Mucosa of rectum (tissue), 2 donors: Measurements from ENCODE around the gene CAMTA1.

ENCODE experiments used
- H3K27ac ChIP-seq, 2 donors: one replicate each; pipeline ENCODE4 v1.7.0; 2013; ENCODE audit warnings: inconsistent platforms in 2 of 2, low read depth in 2 of 2, low read length in 2 of 2
- H3K27me3 ChIP-seq, 2 donors: one replicate each; pipeline ENCODE4 v1.7.0; 2013; ENCODE audit warnings: low read length in 2 of 2; ENCODE audit not compliant: control insufficient read depth in 2 of 2, insufficient read depth in 2 of 2
- H3K36me3 ChIP-seq, 2 donors: one replicate each; pipeline ENCODE4 v1.7.0; 2013; ENCODE audit warnings: low read length in 2 of 2; ENCODE audit not compliant: control insufficient read depth in 2 of 2, insufficient read depth in 2 of 2
- H3K4me1 ChIP-seq, 2 donors: one replicate each; pipeline ENCODE4 v1.7.0; 2013; ENCODE audit warnings: low read length in 2 of 2, mild to moderate bottlenecking in 1 of 2; ENCODE audit not compliant: control insufficient read depth in 2 of 2, insufficient read depth in 2 of 2
- H3K4me3 ChIP-seq, 2 donors: one replicate each; pipeline ENCODE4 v1.7.0; 2013; ENCODE audit warnings: low read length in 2 of 2
- H3K9ac ChIP-seq, 2 donors: one replicate each; pipeline ENCODE4 v1.7.0; 2013; ENCODE audit warnings: low read length in 2 of 2, low read depth in 1 of 2, mild to moderate bottlenecking in 1 of 2
- H3K9me3 ChIP-seq, 2 donors: one replicate each; pipeline ENCODE4 v1.7.0; 2013; ENCODE audit warnings: low read length in 2 of 2; ENCODE audit not compliant: control insufficient read depth in 2 of 2
- donor health status: healthy.
- donor health status: Normal muscosa, but diverticular disease.

CAMTA1 gene

DNA sequence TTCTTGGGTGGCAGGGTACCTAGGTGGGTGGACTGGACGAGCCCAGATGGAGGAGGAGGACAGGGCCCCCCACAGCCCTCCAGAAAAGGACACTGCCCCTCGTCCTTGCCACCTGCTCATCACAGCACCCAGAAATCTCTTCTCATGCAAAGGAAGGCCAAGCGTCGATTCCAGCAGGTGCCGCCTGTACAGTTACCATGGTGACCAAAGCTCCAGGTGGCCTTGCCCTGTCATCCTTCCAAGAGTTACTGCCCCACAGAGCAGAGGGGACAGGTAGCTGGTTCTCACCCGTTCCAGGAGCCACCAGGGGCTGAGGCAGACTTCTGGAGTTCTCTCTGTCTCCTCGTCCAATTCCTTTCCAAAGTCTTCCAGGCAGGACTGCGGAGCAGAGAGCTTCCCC is 865.9 kb downstream of the CAMTA1 start:
- no peaks in the 10 kb centered on the region for H3K9me3 ChIP-seq
- no peaks in the 10 kb centered on the region for H3K36me3 ChIP-seq
- H3K27ac ChIP-seq, result no peak overlapping the region
- no peaks in the 10 kb centered on the region for H3K27me3 ChIP-seq
- no peaks in the 10 kb centered on the region for H3K4me1 ChIP-seq
- no peak overlapping the region for H3K4me3 ChIP-seq
- no peak overlapping the region for H3K9ac ChIP-seq

DNA sequence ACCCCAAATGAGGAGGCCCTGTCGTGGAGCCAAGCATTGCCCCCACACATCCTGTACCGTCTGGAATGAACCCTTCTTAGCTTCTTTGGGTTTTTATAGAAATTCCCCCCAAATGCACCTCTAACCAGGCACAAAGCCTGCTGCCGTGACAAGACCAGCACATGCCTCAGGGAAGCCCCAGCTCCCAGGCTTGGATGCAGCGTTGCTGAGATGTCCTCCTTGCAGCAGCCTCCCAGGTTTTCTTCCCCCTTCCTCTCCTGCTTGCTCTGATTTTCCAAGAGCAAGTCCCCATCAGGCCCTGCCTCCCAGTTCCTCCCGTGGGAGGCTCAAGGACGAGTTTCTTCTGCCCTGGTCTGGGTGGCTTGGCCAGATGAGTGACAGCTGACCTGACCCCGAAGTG is 866.8 kb downstream of the CAMTA1 start:
- Histone ChIP-seq H3K9me3 (no peaks in the 10 kb centered on the region), H3K4me3 (no peak overlapping the region), H3K36me3 (no peaks in the 10 kb centered on the region), H3K27me3 (no peaks in the 10 kb centered on the region), H3K27ac (no peak overlapping the region), H3K9ac (no peak overlapping the region), H3K4me1 (no peaks in the 10 kb centered on the region)

DNA sequence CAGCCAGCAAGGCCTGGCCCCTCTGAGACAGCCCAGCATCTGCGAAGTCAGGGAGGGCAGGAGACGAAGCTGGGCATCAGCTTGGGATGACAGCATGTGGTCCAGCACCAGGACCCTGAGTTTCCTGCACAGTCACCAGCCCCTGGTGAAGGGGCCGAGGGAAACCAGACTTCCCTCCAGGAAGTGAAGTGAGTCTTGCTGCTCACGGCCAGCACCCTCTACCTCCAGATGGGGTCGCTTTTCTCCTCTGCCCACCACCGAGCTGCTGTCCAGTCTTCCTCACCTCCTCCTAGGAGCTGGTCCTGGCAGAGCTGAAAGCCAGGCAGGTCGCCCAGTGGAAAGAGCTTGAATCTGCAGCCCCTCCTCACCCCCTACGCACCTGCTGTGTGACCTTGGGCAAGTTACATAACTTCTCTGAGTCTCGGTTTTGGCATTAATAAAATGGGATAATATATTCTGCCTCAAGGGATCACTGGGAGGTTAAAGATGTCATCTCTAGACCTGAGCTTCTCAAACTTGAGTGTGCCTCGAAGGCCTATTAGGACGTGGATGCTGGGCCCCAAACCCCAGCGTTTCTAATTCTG is 867.4 kb downstream of the CAMTA1 start:
- no peak overlapping the region for H3K27ac ChIP-seq
- no peaks in the 10 kb centered on the region for H3K27me3 ChIP-seq
- H3K4me1 ChIP-seq, result no peaks in the 10 kb centered on the region
- no peak overlapping the region for H3K4me3 ChIP-seq
- no peaks in the 10 kb centered on the region for H3K36me3 ChIP-seq
- no peaks in the 10 kb centered on the region for H3K9me3 ChIP-seq
- no peak overlapping the region for H3K9ac ChIP-seq

DNA sequence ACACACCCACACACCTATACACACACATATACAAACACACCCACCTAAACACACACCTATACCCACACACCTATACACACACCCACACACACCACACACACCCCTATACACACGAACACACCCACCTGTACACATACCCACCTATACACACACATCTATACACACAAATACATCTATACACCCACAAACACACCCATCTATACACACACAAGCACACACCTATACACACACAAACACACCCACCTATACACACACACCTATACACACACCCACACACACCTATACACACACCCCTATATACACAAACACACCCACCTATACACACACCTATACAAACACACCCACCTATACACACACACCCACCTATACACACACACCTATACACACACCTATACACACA is 869.5 kb downstream of the CAMTA1 start:
- no peak overlapping the region for H3K4me3 ChIP-seq
- H3K36me3 ChIP-seq, result no peaks in the 10 kb centered on the region
- no peaks in the 10 kb centered on the region for H3K27me3 ChIP-seq
- H3K4me1 ChIP-seq, result no peaks in the 10 kb centered on the region
- no peak overlapping the region for H3K27ac ChIP-seq
- no peaks in the 10 kb centered on the region for H3K9me3 ChIP-seq
- no peak overlapping the region for H3K9ac ChIP-seq

DNA sequence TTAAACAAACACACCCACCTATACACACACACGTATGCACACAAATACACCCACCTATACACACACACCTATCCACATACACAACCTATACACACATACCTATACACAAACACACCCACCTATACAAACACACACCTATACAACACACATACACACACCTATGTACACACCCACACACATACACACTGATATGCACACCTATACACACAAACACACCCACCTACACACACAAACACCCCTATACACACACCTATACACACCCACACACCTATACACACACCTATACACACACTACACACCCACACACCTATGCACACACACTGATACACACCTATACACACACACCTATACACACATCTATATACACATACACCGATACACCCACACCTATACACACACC is 870.1 kb downstream of the CAMTA1 start:
- H3K4me3 ChIP-seq, result no peak overlapping the region
- H3K9ac ChIP-seq, result no peak overlapping the region
- H3K9me3 ChIP-seq, result no peaks in the 10 kb centered on the region
- no peaks in the 10 kb centered on the region for H3K4me1 ChIP-seq
- H3K27ac ChIP-seq, result no peak overlapping the region
- no peaks in the 10 kb centered on the region for H3K27me3 ChIP-seq
- H3K36me3 ChIP-seq, result no peaks in the 10 kb centered on the region

DNA sequence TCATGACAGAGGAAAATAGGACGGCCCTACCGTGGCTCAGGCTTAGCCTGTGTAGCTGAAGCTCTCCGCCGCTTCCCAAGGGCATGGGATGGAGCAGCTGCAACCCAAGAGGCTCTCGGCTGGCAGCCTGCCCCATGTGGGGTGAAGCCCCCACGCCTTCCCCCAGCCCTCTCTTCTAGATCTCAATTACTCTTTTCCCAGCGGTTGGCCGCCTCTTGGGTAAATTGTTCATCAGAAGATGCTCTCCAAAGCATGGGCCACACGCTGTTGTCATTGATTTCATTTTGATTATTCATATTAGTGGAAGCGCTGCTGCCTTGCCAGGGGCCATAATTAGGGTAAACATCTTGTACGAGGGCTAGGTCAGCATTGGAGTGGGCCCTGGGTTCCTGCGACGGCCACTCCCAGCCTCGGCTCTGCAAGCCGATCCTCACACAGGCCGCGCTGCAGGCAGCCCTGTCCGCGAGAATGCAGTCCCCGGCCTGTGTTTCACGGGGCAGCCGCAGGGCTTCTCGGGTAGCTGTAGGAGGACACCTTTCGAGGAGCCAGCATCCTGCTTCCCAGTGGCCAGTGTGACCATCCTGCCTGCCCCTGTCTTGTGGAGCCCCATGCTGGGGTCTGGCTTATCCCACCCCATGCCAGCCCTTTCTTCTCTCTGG is 871.4 kb downstream of the CAMTA1 start:
- no peak overlapping the region for H3K9ac ChIP-seq
- no peaks in the 10 kb centered on the region for H3K4me1 ChIP-seq

DNA sequence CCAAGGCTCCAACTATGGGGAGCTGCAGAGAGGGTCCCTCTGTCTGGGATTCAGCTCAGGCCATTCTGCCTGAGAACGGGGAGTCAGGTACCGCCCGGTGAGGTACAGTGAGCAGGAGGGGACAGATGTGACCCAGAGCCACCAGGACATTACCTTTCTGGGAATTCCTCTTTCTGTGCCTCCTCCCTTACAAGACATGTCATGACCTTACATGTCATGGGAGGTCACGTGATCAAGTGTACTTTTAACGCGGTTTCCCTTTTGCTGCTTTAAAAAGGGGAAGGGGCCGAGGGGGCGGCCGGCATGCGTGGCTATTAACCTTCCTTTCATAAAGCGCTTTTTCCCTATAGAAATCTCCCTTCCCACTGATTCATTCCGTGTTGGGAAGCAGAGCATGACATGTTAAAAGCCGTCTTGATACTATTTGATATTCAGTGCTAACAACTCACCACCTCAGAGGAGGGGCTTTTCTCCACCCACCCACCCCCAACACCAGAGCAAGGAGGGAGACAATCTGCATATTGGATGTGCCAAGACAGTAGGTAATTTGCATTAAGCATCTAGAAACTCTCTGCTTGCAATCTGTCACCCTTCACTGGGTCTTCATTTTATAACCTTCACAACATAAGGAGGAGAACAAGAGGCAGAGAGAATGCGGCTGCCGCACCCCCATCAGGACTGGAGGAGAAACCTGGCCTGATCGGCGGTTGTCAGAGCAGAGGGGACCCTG is 872.2 kb downstream of the CAMTA1 start:
- Histone ChIP-seq H3K4me3 (no peak overlapping the region), H3K9ac (no peak overlapping the region), H3K27ac (no peak overlapping the region), H3K27me3 (no peaks in the 10 kb centered on the region), H3K4me1 (no peaks in the 10 kb centered on the region), H3K36me3 (no peaks in the 10 kb centered on the region), H3K9me3 (no peaks in the 10 kb centered on the region)

More for the DNA sequence above, 871.4 kb downstream of the CAMTA1 start:
- Histone ChIP-seq H3K27ac (no peak overlapping the region), H3K36me3 (no peaks in the 10 kb centered on the region), H3K27me3 (no peaks in the 10 kb centered on the region), H3K9me3 (no peaks in the 10 kb centered on the region), H3K4me3 (no peak overlapping the region)

DNA sequence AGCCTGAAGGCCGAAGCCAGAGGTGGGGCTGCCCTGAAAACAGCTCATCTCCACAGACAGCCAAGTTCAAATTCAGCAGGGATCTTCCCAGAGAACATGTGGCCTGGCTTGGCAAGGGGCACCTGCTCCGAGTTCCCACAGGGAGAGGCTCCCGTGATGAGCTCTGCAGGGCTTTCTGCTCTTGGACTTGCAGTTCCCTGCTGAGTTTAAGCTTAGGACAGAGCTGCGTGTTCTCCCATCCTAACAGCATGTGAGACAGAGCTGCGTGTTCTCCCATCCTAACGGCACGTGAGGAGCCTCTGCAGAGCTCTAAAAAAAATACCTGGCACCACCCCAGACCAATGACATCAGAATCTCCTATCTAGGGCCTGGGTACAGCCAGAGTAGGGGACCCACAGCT is 872.8 kb downstream of the CAMTA1 start:
- no peak overlapping the region for H3K9ac ChIP-seq
- H3K27me3 ChIP-seq, result no peaks in the 10 kb centered on the region
- H3K27ac ChIP-seq, result no peak overlapping the region
- H3K36me3 ChIP-seq, result no peaks in the 10 kb centered on the region
- H3K4me3 ChIP-seq, result no peak overlapping the region
- H3K4me1 ChIP-seq, result no peaks in the 10 kb centered on the region
- H3K9me3 ChIP-seq, result no peaks in the 10 kb centered on the region

DNA sequence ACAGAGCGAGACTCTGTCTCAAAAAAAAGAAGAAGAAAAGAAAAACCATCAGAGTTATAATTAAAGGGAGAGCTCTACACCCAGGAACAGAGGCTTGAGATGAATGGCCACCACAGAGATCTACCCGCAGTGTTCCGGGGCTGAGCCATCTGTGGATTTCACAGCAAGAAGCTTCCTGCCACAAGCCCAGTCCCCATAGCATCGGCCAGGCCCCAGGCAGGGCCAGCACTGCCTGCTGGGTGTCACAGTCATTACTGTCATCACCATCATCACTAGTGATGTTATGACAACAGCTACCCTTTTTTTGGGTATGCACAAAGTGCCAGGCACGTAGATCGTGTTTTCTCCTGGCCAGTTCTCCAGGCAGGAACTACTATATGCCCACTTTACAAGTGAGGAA is 874.3 kb downstream of the CAMTA1 start:
- H3K9ac ChIP-seq, result no peak overlapping the region

DNA sequence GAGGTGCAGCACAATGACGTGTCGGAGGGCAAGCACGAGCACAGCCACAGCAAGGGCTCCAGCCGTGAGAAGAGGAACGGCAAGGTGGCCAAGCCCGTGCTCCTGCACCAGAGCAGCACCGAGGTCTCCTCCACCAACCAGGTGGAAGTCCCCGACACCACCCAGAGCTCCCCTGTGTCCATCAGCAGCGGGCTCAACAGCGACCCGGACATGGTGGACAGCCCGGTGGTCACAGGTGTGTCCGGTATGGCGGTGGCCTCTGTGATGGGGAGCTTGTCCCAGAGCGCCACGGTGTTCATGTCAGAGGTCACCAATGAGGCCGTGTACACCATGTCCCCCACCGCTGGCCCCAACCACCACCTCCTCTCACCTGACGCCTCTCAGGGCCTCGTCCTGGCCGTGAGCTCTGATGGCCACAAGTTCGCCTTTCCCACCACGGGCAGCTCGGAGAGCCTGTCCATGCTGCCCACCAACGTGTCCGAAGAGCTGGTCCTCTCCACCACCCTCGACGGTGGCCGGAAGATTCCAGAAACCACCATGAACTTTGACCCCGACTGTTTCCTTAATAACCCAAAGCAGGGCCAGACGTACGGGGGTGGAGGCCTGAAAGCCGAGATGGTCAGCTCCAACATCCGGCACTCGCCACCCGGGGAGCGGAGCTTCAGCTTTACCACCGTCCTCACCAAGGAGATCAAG is 878.3 kb downstream of the CAMTA1 start:
- Histone ChIP-seq H3K4me1 (no peaks in the 10 kb centered on the region), H3K36me3 (no peaks in the 10 kb centered on the region), H3K9me3 (no peaks in the 10 kb centered on the region), H3K27me3 (no peaks in the 10 kb centered on the region), H3K27ac (no peak overlapping the region), H3K4me3 (no peak overlapping the region), H3K9ac (no peak overlapping the region)

More for the DNA sequence above, 874.3 kb downstream of the CAMTA1 start:
- H3K27me3 ChIP-seq, result no peaks in the 10 kb centered on the region
- H3K4me3 ChIP-seq, result no peak overlapping the region
- no peaks in the 10 kb centered on the region for H3K9me3 ChIP-seq
- H3K4me1 ChIP-seq, result no peaks in the 10 kb centered on the region
- H3K27ac ChIP-seq, result no peak overlapping the region
- no peaks in the 10 kb centered on the region for H3K36me3 ChIP-seq
